ENCODE measurements around the gene RNF182.

DNA sequence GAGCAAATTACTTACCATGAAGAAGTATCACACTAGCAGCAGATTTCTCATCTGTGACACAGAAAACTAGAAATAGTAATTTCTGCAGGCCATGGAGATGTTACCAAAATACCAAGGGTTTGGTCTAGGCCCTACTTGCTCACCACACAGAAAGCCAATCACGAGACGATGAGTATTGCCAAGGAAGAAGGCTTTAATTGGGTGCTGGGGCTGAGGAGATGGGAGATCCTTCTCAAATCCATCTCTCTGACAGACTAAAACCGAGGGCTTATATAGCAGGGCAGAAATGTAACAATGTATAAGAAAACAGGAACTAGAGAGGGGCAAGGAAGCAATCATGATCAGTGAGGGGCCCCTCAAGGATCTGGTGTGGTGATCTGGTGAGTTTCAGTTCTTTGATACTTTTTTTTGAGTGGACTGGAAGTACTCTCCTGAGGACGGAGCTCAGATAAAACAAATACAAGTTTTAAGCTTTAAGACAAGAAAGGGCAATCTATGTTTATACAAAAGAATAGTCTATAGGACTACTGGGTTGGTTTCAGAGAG, 40.9 kb downstream of the RNF182 start:
- no peak for TF ChIP-seq YY1 (IDR thresholded peaks at IDR 0.05; ENCODE audit: insufficient read depth, insufficient read length)
- TF ChIP-seq ZNF274 (IDR thresholded peaks at IDR 0.05; ENCODE audit: low read depth, low read length) = no peak

Measured in NT2/D1 (cell line).